A673 (cell line): ENCODE measurements around the gene SEPHS2. TPM values are rescaled to one million over a fixed set of nuclear protein-coding genes. Genes with fewer than 3 reads are reported as not detected.

Experiments used
- BruUV-seq: library from RNA; stranded (reverse); fragments of 400-500 nt; replicated peaks from 2 replicates; lab custom pipeline; 2021; lab: Mats Ljungman, UMichigan
- CTCF ChIA-PET: fragments of 300-600 bp; sonication (Branson Sonifier 250); formaldehyde crosslinking; loops from one replicate; lab custom pipeline; 2022; ENCODE audit warnings: antibody characterized with exemption; lab: Charles Lee
- POLR2A ChIA-PET: fragments of 300-600 bp; sonication (Branson Sonifier 250); formaldehyde crosslinking; loops from one replicate; lab custom pipeline; 2022; ENCODE audit warnings: antibody characterized with exemption; ENCODE audit not compliant: low non-redundant PET; lab: Charles Lee
- DNase-seq: peaks from one replicate; pipeline ENCODE4 v3.0.0-alpha.2; 2015; ENCODE audit warnings: low spot score
- H3K27ac ChIP-seq: fragments of 200-600 bp; sonication (generic); 2 replicates; pipeline ENCODE4 v1.5.1; 2016; ENCODE audit warnings: mixed run types, low read depth, mild to moderate bottlenecking, mixed read lengths, antibody characterized with exemption, low read length; ENCODE audit not compliant: poor library complexity, severe bottlenecking
- H3K27me3 ChIP-seq: fragments of 200-600 bp; sonication (generic); replicated peaks from 2 replicates; pipeline ENCODE4 v1.6.1; 2017; ENCODE audit warnings: mixed run types, low read depth, mild to moderate bottlenecking, mixed read lengths, antibody characterized with exemption, low read length; ENCODE audit not compliant: insufficient read depth, poor library complexity
- H3K36me3 ChIP-seq: fragments of 200-600 bp; sonication (generic); 2 replicates; pipeline ENCODE4 v1.6.1; 2016; ENCODE audit warnings: mixed run types, mild to moderate bottlenecking, mixed read lengths, antibody characterized with exemption, low read length; ENCODE audit not compliant: insufficient read depth, poor library complexity, severe bottlenecking
- H3K4me1 ChIP-seq: fragments of 200-600 bp; sonication (generic); 2 replicates; pipeline ENCODE4 v1.6.1; 2017; ENCODE audit warnings: mixed run types, mild to moderate bottlenecking, mixed read lengths, antibody characterized with exemption, low read length; ENCODE audit not compliant: insufficient read depth, poor library complexity, severe bottlenecking
- H3K4me3 ChIP-seq: fragments of 200-600 bp; sonication (generic); 2 replicates; pipeline ENCODE4 v1.5.1; 2016; ENCODE audit warnings: low read depth, mixed run types, mild to moderate bottlenecking, mixed read lengths, low read length; ENCODE audit not compliant: poor library complexity, severe bottlenecking
- H3K9me3 ChIP-seq: fragments of 200-600 bp; sonication (generic); 2 replicates; pipeline ENCODE4 v1.6.1; 2016; ENCODE audit warnings: mixed run types, low read depth, mild to moderate bottlenecking, mixed read lengths, antibody characterized with exemption, low read length; ENCODE audit not compliant: poor library complexity, severe bottlenecking
- CTCF ChIP-seq: fragments of 300-800, 200-600 bp; sonication (generic); conservative IDR thresholded peaks from 2 replicates; pipeline ENCODE4 v1.5.1; 2017; ENCODE audit warnings: low read depth, mild to moderate bottlenecking, antibody characterized with exemption, low read length, moderate library complexity, mixed read lengths
- EZH2 ChIP-seq: fragments of 200-600 bp; sonication (generic); IDR thresholded peaks from 2 replicates; pipeline ENCODE4 v1.6.1; 2017; ENCODE audit warnings: borderline replicate concordance, low read depth, mild to moderate bottlenecking, mixed read lengths, antibody characterized with exemption, low read length; ENCODE audit not compliant: poor library complexity, severe bottlenecking
- intact Hi-C: fragments of 100-400 bp; cut with micrococcal nuclease; formaldehyde crosslinking; loops from one replicate; pipeline ENCODE4 v1.10.0; 2022; ENCODE audit not compliant: unreplicated experiment
- total RNA-seq: library from RNA; stranded (reverse); gene quantifications from 2 replicates; pipeline ENCODE4 v1.2.3, GENCODE V29; 2021

Gene SEPHS2
- total RNA-seq, 1 experiment from 2014 or later = 54.2 TPM

GRCh38 chr16:30414159-30414558 lies 31.5 kb downstream of the SEPHS2 start:
- POLR2A ChIA-PET = no interaction called here
- Histone ChIP-seq H3K4me3 (no peak overlapping the region), H3K27me3 (no peaks in the 10 kb centered on the region), H3K4me1 (peaks cover 10% of the 10 kb centered on the region), H3K9me3 (no peaks in the 10 kb centered on the region), H3K27ac (no peak overlapping the region), H3K36me3 (peaks cover 33% of the 10 kb centered on the region)
- no peak for TF ChIP-seq CTCF
- TF ChIP-seq EZH2 = no peak
- no peak for DNase-seq
- no TSS peak for BruUV-seq
- CTCF ChIA-PET = interaction anchor here (0.7 kb wide), 1 partner anchor 16 kb away, joined by 3 read pairs; no protein-coding TSS in a partner anchor
- intact Hi-C loops = no loop called here

- no peak for DNase-seq
- no peaks in the 10 kb centered on the region for H3K27me3 ChIP-seq
- H3K27ac ChIP-seq = no peak overlapping the region
- no peak overlapping the region for H3K4me3 ChIP-seq
- TF ChIP-seq EZH2 = no peak
- TF ChIP-seq CTCF = no peak
- intact Hi-C loops = no loop called here
- no TSS peak for BruUV-seq
- POLR2A ChIA-PET = no interaction called here
- peaks cover 16% of the 10 kb centered on the region for H3K4me1 ChIP-seq
- peaks cover 33% of the 10 kb centered on the region for H3K36me3 ChIP-seq
- no peaks in the 10 kb centered on the region for H3K9me3 ChIP-seq
- CTCF ChIA-PET = no interaction called here
Measured at GRCh38 chr16:30413112-30413806, 32.4 kb downstream of the SEPHS2 start.

GRCh38 chr16:30409125-30410060 lies 36.3 kb downstream of the SEPHS2 start:
- TF ChIP-seq EZH2 = no peak
- peak; percentile 95 for TF ChIP-seq CTCF
- ChIA-PET POLR2A (interaction anchor here (0.9 kb wide), 1 partner anchor 8 kb away, joined by 3 read pairs; no protein-coding TSS in a partner anchor), CTCF (interaction anchor here (0.5 to 1.2 kb wide), 14 partner anchors 9 to 317 kb away, joined by 3 to 18 read pairs (median 4); partner anchors contain the start of genes DCTPP1, TBX6 and ZNF48)
- no peak overlapping the region for H3K4me3 ChIP-seq
- peaks cover 29% of the 10 kb centered on the region for H3K36me3 ChIP-seq
- H3K27ac ChIP-seq = no peak overlapping the region
- no TSS peak for BruUV-seq
- H3K27me3 ChIP-seq = no peaks in the 10 kb centered on the region
- H3K9me3 ChIP-seq = no peaks in the 10 kb centered on the region
- intact Hi-C loops = loop anchor here (5.0 kb wide), 2 partner anchors 37 to 287 kb away; partner anchors contain the start of genes MAPK3, MYL11 and TBC1D10B
- H3K4me1 ChIP-seq = peaks cover 16% of the 10 kb centered on the region
- DNase-seq = peak; percentile 94
